B cell (primary cell): ENCODE results near the gene NHERF2.

Experiments
- CTCF ChIP-seq: fragments of 200-600 bp; IDR thresholded peaks from one replicate; pipeline ENCODE4 v1.8.0; 2022; ENCODE audit warnings: antibody characterized with exemption, mild to moderate bottlenecking
- EZH2 ChIP-seq: IDR thresholded peaks from 2 replicates; pipeline ENCODE4 v1.6.1; 2012; ENCODE audit warnings: borderline replicate concordance, low read depth, mild to moderate bottlenecking, moderate library complexity, low read length; ENCODE audit not compliant: insufficient read depth, poor library complexity, severe bottlenecking

GRCh38 chr16:2016407-2016922, 10.2 kb upstream of the NHERF2 start:
- peak; percentile 51 for TF ChIP-seq CTCF
- TF ChIP-seq EZH2: no peak
